ENCODE measurements around the gene TECTA.
"Not testable (repeated sequence)": the region's sequence is repeated elsewhere in the genome, so short reads cannot be mapped to it uniquely, and the experiment has no call there.

Gene TECTA

DNA sequence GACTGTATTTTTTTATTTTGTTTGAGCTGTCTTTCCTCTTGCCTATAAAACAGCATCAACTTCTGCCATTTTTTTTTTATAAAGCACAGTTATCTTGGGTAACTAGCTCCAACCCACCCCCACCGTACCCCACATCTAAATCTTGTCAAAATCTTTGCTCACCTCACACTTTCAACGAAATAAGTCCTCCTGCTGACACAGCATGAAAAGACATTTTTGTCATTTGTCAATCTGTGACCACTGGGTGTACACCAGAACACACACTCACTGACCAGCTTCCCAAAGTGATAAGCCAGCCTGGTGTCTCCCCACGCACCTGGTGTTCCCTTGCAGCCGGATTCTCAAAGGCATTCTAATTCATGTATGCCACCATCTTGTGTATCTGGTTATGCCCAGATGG lies 1.7 kb upstream of the TECTA start:
- DNase-seq = no peak

DNA sequence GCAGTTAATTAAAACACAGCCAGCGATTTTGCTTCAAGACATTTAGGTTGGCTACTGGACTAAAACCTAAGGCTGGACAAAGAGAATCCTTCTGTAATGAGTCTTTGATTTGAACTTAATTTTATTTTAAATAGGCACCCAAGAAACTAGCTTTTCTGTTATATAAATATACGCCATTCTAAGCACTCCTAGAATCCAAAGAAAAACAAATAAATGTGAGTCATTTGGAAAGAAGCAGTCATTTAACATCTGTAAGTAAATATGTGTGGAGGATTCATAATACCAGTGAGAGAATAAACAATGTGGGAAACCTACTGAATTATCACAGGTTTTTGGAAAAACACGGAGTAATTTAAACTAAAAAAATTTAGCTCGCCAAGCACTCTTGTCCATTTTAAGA lies 1.2 kb upstream of the TECTA start:
- DNase-seq = no peak

DNA sequence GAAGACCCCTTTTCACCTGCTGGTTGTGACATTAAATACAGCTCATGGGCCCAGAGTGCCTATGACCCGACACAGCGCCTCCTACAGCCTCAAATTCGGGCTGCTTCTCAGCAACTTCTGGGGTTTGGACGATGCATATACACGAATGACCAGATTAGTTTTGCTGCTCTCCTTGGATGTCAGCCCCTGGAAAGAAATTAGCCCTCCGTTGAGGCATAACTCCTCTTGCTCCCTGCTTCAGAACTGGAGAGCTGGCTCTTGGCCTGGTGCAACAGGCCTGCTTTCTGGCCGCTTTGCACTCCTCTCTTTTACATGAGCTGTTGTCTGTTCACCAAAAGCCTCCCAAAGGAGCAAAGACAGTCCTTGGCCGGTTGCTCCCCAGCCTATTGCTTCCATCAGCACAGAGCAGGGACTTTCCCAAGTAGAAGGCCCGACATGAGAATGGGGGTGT lies 3.3 kb downstream of the TECTA start:
- DNase-seq = no peak

DNA sequence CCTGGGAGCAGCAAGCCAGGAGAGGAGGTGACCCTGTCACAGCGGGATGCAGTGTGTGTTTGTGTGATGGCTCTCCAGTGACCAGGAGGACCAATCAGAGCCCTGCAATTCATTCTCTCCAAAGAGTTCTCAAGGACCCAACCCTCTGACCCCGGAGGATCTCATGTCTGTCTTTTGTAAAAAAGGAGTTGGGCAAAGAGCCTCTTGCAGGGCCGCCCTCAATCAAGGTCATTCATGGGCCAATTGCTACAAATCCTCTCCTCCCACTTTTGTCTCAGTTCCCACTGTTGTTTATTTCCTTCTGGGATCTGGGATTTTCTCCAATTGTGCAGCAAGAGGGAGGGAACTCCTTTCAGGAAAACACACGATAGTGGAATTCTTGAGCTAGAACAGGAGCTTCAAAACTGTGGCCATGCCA lies 4.0 kb downstream of the TECTA start:
- DNase-seq = no peak

DNA sequence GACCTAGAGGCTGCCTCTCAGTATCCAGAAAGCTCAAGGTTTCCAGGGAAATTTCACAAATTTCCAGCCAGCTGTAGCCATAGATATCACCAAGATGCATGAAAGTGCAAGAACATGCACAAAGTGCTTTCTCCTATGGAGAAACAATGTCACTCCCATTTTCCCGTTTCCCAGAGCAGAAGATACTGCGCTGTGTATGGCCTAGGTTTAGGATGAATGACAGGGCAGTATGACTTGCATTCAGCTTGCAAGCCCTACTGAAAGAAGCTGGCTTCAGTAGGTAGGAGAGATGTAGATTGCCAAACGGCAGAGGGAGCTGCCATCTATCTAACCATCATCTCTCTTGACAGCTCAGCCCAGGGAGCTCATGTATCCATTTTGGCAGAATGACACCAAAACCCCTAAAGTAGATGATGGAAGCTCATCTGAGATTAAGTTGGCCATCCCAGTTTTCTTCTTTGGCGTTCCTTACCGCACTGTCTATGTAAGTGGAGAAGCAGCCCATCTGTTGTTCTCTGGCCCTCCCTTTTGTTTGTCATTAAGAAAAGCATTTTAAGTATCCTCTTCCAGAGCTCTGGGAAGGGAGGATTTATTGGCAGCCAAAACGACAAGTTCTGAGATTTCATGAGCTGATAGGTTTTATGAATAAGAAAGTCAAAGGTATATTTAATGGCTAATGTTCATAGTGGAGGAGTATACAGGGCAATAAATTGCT lies 4.6 kb downstream of the TECTA start:
- DNase-seq = no peak

DNA sequence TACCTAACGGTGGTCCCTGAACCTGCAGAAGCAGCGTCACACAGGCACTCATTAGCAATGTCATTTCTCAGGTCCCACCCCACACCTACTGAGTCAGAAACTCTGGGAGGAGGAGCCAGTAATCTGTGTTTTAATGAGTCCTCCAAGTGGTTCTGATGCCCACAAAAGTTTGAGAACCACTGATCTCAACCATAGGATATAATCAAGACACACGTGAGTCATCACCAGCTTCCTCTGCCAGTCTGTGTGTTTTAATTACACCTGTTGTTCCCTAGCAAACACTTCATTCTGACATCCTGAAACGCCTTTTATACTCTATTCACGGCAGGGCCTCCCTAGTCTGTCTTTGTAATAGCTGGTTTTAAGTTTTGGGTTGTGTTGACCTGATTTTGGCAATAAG lies 5.8 kb downstream of the TECTA start:
- no peak for DNase-seq

DNA sequence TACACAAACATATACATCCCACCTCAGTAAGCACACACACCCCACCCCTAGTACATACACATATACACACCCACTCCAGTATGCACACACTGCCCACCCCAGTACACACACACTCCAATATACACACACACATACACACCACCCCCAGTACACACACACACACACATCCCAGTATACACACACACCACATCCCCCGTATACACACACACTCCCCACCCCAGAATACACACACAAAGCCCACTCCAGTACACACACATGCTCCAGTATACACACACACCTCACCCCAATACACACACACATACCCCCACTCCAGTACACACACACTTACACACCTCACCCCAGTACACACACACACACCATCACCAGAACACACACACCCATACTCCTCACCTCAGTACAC lies 7.4 kb downstream of the TECTA start:
- no peak for DNase-seq

DNA sequence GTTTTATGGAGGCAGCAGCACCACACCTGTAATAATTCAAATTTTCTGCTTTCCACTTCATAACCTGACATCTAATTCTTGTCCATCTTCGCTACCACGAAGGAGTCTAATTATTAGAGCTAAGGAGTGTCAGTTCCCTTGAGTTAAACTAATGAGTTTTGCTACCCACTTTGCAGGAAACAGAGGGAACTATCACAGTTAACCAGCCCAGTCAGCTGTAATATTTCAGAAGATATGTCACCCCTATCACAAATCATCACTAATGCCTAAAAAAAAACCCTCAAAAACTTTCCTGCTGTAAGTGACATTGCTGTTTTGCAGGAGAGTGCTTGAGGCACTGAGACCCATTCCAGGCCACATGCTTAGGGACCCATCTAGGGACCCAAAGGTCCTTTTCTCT lies 8.4 kb downstream of the TECTA start:
- DNase-seq = no peak

DNA sequence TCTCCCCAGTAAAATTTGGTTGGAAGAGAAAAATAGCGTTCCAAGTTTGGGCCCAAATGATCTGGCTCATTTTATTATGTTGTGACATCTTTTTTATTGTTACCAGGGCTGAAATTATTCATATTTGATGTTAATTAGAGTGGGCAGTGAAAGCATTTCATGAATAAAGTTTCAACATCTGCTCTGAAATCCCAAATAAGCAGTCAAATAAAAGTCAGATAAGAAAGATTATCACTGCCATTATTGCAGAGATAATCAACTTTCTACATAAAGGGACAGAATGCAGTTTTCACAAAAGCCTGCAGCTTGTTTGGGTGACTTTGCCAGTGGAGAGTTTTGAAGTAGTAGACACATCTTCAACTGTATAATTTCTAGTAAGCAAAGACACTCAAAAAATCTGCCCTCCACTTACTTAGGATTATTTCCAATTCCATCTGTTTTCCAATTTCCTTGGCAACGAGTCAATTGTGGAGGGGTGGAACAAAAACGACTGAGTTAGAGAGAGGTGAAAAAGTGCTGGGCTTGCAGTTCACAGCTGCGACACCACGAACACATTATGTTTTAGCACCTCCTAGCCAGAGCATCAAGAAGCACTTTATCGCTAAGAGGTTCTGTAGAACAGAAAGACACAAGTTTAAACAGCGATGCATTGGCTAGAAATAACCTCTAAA lies 9.0 kb downstream of the TECTA start:
- DNase-seq = no peak

DNA sequence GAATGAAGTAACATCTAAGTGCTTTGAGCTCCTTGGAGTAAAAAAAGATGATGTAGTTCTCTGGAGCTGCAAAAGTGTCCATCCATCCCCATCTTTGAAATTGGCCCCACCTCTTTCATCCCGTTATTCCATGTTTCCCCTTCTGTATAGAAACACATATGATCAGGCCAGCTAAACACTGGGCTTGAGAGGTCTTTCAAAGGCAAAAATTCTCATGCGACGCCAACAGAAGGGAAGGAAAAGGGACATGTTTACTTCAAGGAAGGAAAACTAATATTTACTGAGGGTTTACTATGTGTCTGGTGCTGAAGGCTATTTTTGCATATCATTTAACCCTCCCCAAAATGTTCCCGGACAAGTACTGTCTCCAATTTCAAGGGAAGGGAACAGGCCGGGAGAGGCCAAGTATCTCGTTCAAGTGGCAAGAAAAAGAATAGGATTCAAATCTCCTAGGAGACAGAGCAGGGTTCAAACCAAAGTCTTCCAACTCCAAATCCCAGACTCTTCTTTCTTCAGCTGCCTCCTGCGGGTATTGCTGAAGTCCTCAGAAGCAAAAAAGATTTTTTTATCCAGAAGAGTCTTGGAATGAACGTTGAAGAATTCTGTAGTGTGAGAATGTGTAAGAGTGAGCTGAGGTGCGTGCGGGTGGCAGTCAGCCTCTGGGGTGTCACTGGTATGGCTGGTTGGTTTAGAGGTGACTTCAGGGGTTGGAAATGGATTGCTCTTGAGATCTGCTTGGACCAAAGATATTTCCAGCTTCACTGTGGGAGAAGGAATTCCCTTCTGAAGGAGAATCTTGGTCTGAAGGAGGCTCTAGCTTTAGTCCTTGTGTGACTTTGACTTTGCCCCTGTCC lies 10.1 kb downstream of the TECTA start:
- DNase-seq = no peak

DNA sequence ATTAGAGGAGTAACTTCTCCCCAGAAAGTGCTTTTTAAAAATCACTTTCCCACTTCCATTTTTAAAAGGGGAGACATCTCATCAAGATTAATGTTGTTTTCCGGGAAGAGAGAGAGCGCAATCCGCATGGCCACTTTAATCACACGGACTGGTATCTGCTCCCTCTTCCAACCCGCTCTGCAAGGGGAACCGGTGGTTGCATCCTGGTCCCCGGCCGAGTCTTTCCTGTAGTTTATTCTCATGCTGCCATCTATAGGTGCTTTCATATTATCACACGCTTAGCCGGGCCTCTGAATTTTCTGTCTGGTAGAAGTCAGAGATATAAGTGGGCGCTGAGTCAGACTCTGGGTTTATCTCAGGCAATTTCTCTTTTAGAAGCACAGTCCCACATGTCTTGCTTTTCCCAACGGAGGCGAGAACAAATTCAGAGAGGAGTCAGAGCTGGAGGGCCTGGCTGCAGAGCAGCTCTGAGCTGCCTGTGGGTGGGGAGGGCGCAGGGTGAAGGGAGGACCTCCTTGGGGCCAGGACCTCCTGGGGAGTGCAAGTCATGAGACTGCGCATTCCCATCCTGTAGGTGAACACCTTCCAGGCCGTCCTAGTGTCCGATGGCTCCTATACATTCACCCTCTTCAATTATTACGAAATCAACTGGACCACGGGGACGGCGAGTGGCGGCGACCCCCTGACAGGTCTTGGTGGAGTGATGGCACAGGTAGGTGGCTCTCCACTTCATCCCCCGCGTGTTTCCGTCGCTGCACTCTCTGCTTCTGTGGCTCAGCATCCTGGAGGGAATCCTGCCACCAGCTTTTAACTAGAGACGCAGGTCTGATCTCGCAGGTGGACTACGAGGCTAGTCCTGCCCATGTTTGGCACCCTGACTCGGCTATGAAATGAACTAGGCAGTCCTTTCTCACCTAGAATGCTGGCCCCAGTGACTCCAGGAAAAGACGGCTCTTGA lies 11.7 kb downstream of the TECTA start:
- DNase-seq = no peak

DNA sequence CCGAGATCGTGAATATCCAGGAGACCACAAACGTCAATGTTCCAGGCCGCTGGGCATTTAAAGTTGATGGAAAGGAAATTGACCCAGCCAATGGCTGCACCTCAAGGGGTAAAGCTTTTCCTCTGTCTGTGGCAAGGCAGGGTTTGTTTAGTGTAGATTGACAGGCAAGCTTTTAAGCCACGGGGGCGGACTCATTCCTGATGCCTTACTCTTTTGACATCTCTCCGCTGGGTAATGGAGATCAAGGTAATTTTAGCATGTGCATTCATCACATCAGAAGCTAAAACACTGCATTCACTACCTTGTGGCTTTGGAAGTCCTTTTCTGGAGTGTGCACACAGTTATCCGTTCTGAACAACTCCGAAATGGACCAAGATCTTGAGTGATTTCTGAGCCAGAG lies 12.6 kb downstream of the TECTA start:
- no peak for DNase-seq

DNA sequence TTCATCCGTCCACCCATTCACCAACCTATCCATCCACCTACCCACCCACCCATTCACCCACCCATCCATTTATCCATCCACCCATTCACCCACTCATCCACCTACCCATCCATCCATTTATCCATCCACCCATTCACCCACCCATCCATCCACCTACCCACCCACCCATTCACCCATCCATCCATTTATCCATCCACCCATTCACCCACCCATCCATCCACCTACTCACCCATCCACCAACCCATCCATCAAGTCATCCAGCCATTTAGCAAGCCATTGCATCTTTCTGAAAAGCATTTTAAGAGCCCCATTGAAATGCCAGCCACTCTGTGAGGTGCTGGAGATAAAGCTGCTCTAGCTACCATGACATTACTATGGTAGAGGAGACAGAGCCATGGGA lies 14.0 kb downstream of the TECTA start:
- not testable (repeated sequence) for DNase-seq

DNA sequence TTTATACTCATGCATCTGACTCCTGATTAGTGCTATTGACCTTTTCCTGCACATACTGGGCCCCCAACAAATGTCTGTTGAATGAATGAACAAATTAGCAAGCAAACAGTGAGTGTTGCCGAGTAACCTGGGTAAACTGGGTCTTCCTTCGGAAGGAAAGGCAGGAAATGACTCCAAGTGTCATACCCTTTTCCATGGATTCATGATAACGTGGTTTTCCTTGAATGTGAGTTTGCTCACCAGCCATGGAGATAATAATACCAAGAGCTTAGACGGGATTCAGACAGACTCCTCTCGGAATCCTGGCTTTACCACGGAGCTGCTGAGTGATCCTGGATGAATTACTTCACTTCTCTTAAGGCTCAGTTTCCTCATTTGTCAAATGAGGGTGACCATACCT lies 16.7 kb downstream of the TECTA start:
- no peak for DNase-seq

DNA sequence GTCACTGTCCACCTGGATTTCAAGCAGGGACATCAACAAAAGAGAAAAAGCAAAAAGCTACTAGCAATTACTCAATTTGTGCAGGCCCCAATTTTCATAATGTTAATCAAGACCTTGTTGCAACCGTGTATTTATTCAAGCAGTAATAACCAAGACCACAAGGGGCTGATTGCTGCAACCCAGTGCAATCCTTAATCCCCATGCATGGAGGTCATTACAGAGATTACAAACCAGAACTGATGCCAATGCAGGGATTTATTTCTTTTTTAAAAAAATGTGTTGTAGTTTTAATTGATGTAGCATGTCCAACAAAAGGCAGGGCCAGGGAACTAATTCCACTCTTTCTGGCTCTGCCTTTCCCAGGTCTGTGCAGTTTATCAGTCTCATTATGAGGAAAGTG lies 18.4 kb downstream of the TECTA start:
- DNase-seq = no peak

DNA sequence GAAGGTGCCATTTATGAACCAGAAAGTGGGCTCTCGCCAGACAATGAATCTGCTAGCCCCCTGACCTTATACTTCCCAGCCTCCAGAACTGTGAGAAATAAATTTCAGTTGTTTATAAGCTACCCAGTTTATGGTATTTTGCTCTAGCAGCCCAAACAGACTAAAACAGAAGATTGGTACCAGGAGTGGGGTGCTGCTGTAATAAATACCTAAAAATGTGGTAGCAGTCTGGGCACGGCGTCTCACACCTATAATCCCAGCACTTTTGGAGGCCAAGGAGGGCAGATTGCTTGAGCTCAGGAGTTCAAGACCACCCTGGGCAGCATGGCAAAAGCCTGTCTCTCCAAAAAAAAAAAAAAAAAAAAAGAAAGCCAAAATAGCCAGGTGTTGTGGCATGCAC lies 21.3 kb downstream of the TECTA start:
- DNase-seq = no peak

DNA sequence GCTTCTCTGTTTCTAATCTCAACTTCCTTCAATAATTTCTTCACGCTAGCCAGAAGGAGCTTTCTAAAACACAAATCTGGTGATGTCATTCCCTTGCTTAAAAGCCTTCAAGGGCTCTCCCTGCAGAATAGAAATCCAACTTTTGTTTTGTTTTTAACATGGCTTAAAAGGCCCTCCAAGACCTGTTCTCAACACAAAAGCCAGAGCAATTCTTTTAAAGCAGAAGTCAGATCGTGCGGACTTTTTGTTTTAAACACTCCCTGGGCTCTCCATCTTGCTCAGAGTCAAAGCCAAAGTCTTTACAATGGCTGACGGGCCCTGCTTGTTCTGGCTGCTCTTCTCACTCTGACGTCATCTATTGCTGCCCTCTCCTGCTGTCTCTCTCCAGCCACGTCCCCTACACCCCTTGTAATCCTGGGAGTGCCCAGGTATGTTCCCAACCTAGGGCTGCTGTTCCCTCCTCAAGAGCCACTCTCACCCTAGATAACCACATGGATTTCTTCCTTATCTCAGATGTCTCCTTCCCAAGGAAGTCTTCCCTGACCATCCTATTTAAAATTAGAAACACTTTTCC lies 22.5 kb downstream of the TECTA start:
- DNase-seq = no peak

DNA sequence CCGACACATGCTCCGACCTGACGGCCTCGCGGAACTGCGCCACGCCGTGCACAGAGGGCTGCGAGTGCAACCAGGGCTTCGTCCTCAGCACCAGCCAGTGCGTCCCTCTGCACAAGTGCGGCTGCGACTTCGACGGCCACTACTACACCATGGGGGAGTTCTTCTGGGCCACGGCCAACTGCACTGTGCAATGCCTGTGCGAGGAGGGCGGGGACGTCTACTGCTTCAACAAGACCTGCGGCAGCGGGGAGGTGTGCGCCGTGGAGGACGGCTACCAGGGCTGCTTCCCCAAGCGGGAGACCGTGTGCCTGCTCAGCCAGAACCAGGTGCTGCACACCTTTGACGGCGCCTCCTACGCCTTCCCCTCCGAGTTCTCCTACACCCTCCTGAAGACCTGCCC lies 26.8 kb downstream of the TECTA start:
- no peak for DNase-seq

DNA sequence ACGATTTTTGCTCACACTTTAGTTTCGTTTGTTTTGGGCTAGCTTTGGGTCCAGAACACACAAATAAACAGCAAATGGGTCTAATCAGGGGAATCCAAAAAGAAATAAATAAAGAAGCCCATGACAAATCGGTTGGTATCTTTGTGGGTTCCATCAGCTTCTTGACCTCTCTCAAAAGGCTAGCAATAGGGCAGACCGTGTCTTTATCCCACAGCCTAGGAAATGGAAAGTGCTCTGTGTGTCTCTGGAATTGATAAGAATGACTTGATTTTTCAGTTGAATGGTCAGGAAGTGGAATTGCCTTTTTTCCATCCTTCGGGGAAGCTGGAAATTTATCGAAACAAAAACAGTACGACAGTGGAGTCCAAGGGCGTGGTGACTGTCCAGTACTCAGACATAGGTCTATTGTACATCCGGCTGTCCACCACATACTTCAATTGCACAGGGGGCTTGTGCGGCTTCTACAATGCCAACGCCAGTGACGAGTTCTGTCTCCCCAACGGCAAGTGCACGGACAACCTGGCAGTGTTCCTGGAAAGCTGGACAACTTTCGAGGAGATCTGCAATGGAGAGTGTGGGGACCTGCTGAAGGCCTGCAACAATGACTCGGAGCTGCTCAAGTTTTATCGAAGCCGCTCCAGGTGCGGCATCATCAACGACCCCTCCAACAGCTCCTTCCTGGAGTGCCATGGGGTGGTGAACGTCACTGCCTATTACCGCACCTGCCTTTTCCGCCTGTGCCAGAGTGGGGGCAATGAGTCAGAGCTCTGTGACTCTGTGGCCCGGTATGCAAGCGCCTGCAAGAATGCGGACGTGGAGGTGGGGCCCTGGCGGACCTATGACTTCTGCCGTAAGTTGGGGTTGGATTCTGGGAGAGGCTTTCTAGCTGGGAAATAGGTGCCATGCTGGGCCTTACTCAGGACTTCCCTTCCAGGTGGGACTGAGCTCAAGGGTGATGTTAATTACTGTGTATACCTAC lies 28.6 kb downstream of the TECTA start:
- no peak for DNase-seq

DNA sequence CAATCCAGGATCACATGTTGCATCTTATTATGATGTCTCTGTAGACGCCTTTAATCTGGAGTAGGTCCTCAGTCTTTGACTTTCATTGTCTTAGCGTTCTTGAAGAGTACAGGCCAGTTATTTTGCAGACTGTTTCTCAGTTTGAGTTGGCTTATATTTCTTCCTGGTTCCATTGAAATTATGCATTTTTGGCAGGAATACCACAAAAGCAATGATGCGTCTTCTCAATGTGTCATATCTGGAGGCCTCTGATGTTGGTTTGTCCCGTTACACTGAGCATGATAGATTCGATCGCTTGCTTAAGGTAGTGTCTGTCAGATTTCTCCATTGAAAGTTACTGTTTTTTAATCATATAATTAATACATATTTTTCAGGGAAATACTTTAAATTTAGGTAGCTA lies 30.6 kb downstream of the TECTA start:
- no peak for DNase-seq
